Measurements from ENCODE around the gene ARSA.

DNA sequence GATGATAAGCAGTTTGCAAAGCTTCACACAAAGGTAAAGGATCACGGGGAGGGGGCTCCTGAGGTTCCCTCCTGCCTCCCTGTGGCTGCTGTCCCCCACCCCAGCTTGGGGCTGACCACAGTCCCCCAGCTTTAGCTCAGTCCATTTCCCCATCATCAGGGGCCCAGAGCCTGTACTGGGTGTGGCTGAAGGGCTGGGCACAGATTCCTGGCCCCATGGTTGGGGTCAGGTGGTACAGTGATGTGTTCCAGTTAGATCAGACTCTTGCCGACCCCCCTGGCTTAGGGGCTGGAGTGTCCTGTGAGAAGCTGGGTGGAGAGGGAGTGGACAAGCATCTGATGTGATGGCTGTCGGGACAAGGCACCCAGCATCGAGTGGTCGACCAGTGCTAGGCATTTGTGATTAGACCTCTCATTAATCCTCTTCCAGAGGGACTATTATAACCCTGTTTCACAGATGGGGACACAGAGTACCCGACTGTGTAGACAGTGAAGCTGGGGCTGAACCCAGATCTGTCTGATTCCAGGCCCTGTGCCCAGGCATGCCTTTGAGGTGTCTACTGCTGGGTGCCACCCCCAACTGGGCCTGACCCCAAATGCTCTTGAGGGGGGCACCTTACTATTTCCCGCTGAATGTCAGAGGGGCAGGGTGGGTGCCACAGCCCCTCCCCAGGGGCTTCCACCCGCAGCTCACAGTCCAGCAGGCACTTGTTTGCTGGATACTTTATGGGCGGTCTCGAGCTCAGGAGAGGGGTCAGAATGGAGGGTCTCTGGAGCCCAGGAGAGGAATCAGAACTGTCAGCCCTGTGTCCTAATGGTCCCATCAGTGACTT, 48.9 kb upstream of the ARSA start:
- TF ChIP-seq, protein P1, sequence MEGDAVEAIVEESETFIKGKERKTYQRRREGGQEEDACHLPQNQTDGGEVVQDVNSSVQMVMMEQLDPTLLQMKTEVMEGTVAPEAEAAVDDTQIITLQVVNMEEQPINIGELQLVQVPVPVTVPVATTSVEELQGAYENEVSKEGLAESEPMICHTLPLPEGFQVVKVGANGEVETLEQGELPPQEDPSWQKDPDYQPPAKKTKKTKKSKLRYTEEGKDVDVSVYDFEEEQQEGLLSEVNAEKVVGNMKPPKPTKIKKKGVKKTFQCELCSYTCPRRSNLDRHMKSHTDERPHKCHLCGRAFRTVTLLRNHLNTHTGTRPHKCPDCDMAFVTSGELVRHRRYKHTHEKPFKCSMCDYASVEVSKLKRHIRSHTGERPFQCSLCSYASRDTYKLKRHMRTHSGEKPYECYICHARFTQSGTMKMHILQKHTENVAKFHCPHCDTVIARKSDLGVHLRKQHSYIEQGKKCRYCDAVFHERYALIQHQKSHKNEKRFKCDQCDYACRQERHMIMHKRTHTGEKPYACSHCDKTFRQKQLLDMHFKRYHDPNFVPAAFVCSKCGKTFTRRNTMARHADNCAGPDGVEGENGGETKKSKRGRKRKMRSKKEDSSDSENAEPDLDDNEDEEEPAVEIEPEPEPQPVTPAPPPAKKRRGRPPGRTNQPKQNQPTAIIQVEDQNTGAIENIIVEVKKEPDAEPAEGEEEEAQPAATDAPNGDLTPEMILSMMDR (IDR thresholded peaks at IDR 0.05): no peak
- TF ChIP-seq POLR2A (IDR thresholded peaks at IDR 0.05): no peak
